Measurements from ENCODE around the gene ANKRD31. TPM values are rescaled to one million over a fixed set of nuclear protein-coding genes. Genes with fewer than 3 reads are reported as not detected.

Gene ANKRD31
- total RNA-seq, 1 experiment from 2014 or later, result 0.11 TPM

- no peak overlapping the region for H3K14ac ChIP-seq (ENCODE audit: insufficient read depth, low read length)
- no peak overlapping the region for H2BK15ac ChIP-seq (ENCODE audit: low read depth, low read length)
- H3K27me3 ChIP-seq (ENCODE audit: insufficient read depth, low read length), result no peaks in the 10 kb centered on the region
- H3K18ac ChIP-seq (ENCODE audit: insufficient read length, low read depth, low read length), result no peak overlapping the region
- H4K91ac ChIP-seq (ENCODE audit: insufficient read length, low read depth, low read length), result no peak overlapping the region
- no peak overlapping the region for H4K5ac ChIP-seq (ENCODE audit: insufficient read length, low read depth, low read length)
- H3K23ac ChIP-seq (ENCODE audit: insufficient read length, low read depth, low read length), result no peak overlapping the region
- no peak overlapping the region for H3K56ac ChIP-seq (ENCODE audit: insufficient read length, low read depth, low read length)
- H3K23me2 ChIP-seq (ENCODE audit: insufficient read length, low read depth, low read length, poor library complexity, severe bottlenecking), result no peaks in the 10 kb centered on the region
- no peak for DNase-seq
- no peak overlapping the region for H3K9ac ChIP-seq (ENCODE audit: extremely low read depth, insufficient read length, low read length)
- Mint-ChIP-seq H3K27ac (no peak overlapping the region), H3K4me3 (no peak overlapping the region), H3K9me3 (no peaks in the 10 kb centered on the region), H3K36me3 (ENCODE audit: insufficient read depth in 1 of 3, low read depth in 3 of 3) (no peaks in the 10 kb centered on the region), H3K27me3 (ENCODE audit: low read depth) (no peaks in the 10 kb centered on the region), H3K4me1 (peaks cover 19% of the 10 kb centered on the region in 2 experiments)
- H3T11ph ChIP-seq (ENCODE audit: low read length), result no peak overlapping the region
- H3K4me2 ChIP-seq (ENCODE audit: insufficient read depth, insufficient read length, low read length), result no peak overlapping the region
- H2AFZ ChIP-seq (ENCODE audit: low read length), result no peak overlapping the region
- H4K20me1 ChIP-seq (ENCODE audit: control insufficient read depth, insufficient read depth, insufficient read length), result no peaks in the 10 kb centered on the region
- no peak for TF ChIP-seq CTCF (conservative IDR thresholded peaks at IDR 0.05)
- no peak overlapping the region for H2BK12ac ChIP-seq (ENCODE audit: insufficient read length, low read depth, low read length)
- H3K79me1 ChIP-seq (ENCODE audit: insufficient read depth, low read depth, low read length, poor library complexity, severe bottlenecking), result no peaks in the 10 kb centered on the region
- no peaks in the 10 kb centered on the region for H3K79me2 ChIP-seq (ENCODE audit: insufficient read depth, low read length)
- no peaks in the 10 kb centered on the region for H3K9me3 ChIP-seq (ENCODE audit: control insufficient read depth, low read depth, low read length)
- no peak overlapping the region for H2BK20ac ChIP-seq (ENCODE audit: low read depth, low read length, poor library complexity, severe bottlenecking)
- no peak overlapping the region for H3K4ac ChIP-seq (ENCODE audit: low read depth, low read length)
- H2AK5ac ChIP-seq (ENCODE audit: insufficient read length, low read length), result no peak overlapping the region
- no peak overlapping the region for H4K8ac ChIP-seq (replicated peaks; ENCODE audit: insufficient read length, low read depth, low read length)
- H2BK5ac ChIP-seq (ENCODE audit: insufficient read length, low read length), result no peak overlapping the region
- H3K27ac ChIP-seq (ENCODE audit: insufficient read length, low read depth, low read length), result no peak overlapping the region
- no peak overlapping the region for H2BK120ac ChIP-seq (ENCODE audit: low read depth, low read length, poor library complexity, severe bottlenecking)
- H3K4me1 ChIP-seq (ENCODE audit: insufficient read depth, low read length), result peaks cover 2% of the 10 kb centered on the region; the same call in 1 of the 2 replicates
These were observed 2.4 kb downstream of the ANKRD31 start for GRCh38 chr5:75234251-75234650.
